Progenitor cell of endocrine pancreas (in vitro differentiated cells): ENCODE measurements around the gene DHX34. TPM values are rescaled to one million over a fixed set of nuclear protein-coding genes. Genes with fewer than 3 reads are reported as not detected.
"Not testable (repeated sequence)": the region's sequence is repeated elsewhere in the genome, so short reads cannot be mapped to it uniquely, and the experiment has no call there.

Source experiments
- DNase-seq: peaks from one replicate; pipeline ENCODE4 v3.0.0; 2021; ENCODE audit warnings: low spot score; ENCODE audit not compliant: unreplicated experiment
- H3K27ac Mint-ChIP-seq: 2 replicates; pipeline ENCODE4 v1.8.0; 2021; ENCODE audit warnings: mild to moderate bottlenecking, moderate library complexity, mixed read lengths
- H3K27me3 Mint-ChIP-seq: 2 replicates; pipeline ENCODE4 v1.8.0; 2021; ENCODE audit warnings: mixed read lengths
- H3K36me3 Mint-ChIP-seq: 2 replicates; pipeline ENCODE4 v1.8.0; 2022; ENCODE audit warnings: mixed read lengths; ENCODE audit not compliant: insufficient read depth
- H3K4me1 Mint-ChIP-seq: 2 replicates; pipeline ENCODE4 v1.8.0; 2021; ENCODE audit warnings: low read depth, mixed read lengths
- H3K4me3 Mint-ChIP-seq: 2 replicates; pipeline ENCODE4 v1.8.0; 2021; ENCODE audit warnings: low read depth, mild to moderate bottlenecking, moderate library complexity, mixed read lengths
- H3K9me3 Mint-ChIP-seq: 2 replicates; pipeline ENCODE4 v1.8.0; 2021; ENCODE audit warnings: low read depth, mixed read lengths
- CTCF ChIP-seq: fragments of 200-600 bp; sonication (generic); IDR thresholded peaks from one replicate; pipeline ENCODE4 v1.5.0; 2021; ENCODE audit warnings: antibody characterized with exemption, mild to moderate bottlenecking; ENCODE audit not compliant: unreplicated experiment
- total RNA-seq: library from RNA; stranded (reverse); gene quantifications from 2 replicates; pipeline ENCODE4 v1.2.1, GENCODE V29; 2021

DHX34 gene
- total RNA-seq, 1 donor from 2014 or later, result 42.1 TPM

GRCh38 chr19:47330466-47330869, 18.6 kb upstream of the DHX34 start:
- no peaks in the 10 kb centered on the region for H3K4me1 Mint-ChIP-seq
- H3K4me3 Mint-ChIP-seq, result no peak overlapping the region
- no peak for TF ChIP-seq CTCF
- H3K27me3 Mint-ChIP-seq, result peaks cover 5% of the 10 kb centered on the region
- no peak for DNase-seq
- H3K27ac Mint-ChIP-seq, result no peak overlapping the region
- H3K9me3 Mint-ChIP-seq, result no peaks in the 10 kb centered on the region
- H3K36me3 Mint-ChIP-seq, result no peaks in the 10 kb centered on the region

GRCh38 chr19:47331490-47331889, 17.6 kb upstream of the DHX34 start:
- Mint-ChIP-seq H3K36me3 (no peaks in the 10 kb centered on the region), H3K4me1 (no peaks in the 10 kb centered on the region), H3K9me3 (no peaks in the 10 kb centered on the region), H3K27ac (no peak overlapping the region), H3K4me3 (no peak overlapping the region), H3K27me3 (peaks cover 5% of the 10 kb centered on the region)
- TF ChIP-seq CTCF, result no peak
- no peak for DNase-seq

DNA sequence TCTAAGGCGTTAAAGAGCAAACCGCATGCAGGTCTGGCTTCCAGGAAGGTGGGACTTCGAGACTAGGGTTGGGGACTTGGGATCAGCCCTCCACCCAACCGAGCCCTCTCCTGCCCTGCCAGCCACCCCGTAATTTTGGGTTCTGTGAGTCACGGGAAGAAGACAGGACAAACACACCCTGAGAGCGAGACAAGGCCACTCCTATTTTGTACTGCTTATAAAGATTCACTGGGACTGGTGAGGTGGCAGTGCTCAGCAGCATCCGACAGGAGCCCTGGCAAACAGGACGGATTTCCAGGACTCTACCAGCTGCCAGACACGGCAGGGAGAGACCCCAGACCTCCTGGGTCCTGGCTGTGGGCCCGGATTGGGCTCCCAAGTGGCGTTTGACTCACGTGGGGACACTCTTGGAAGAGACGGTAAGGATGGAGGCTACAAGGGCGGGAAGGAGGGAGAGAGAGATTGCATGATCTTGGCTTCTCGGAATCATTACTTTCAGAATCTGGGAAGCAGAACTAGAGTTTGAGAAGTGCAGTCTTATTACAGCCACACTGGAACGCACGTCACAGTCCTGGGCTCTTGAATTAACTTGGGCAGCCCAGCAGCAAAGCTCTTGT, 17.1 kb upstream of the DHX34 start, which contains the start of gene C5AR2:
Gene C5AR2 (plus strand): TSS at position 245 of the 617 bp plus-strand sequence. CDS start 8,625 bp downstream, outside the sequence.
- H3K27ac Mint-ChIP-seq, result no peak within 1 kb of the TSS

DNA sequence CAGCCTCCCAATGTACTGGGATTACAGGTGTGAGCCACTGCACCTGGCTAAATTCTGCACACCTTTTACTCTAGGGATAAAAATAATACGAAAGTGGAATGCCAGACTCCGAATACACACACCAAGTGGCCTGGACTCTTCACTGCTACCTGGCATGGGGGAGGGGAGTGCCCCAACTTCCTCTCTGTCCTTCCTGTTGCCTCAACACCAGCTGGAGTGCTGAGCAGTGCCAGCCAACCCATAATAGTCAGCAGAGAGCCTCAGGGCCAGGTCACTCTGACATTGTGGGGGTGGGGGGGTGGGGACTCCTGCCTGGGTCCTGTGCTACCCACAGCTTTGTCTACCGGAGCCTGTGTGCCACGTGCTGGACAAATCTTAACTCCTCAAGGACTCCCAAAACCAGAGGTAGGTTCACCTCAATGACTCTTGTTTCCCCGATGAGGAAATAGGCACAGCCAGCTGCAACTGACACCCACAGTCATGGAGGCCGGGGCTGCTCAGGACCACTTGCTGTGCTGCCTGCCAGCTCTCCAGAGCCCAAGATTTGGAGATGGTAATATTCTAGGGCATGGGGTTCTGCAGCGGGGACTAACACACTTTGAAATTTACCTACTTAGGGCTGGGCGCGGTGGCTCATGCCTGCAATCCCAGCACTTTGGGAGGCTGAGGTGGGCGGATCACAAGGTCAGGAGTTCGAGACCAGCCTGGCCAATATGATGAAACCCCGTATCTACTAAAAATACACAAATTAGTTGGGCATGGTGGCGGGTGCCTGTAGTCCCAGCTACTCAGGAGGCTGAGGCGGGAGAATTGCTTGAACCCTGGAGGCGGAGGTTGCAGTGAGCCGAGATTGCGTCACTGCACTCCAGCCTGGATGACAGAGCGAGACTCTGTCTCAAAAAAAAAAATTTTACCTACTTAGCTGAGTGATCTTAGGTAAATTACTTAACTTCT, 12.1 kb upstream of the DHX34 start:
- DNase-seq, H3K36me3 Mint-ChIP-seq, H3K27ac Mint-ChIP-seq, H3K4me3 Mint-ChIP-seq, H3K9me3 Mint-ChIP-seq, H3K4me1 Mint-ChIP-seq, H3K27me3 Mint-ChIP-seq: not testable (repeated sequence)

More for the DNA sequence above, 17.1 kb upstream of the DHX34 start, which contains the start of gene C5AR2:
- H3K4me3 Mint-ChIP-seq, result no peak within 1 kb of the TSS
- no peak for TF ChIP-seq CTCF
- no peaks in the 10 kb centered on the region for H3K9me3 Mint-ChIP-seq
- H3K36me3 Mint-ChIP-seq, result no peaks in the 10 kb centered on the region
- no peak for DNase-seq
- H3K27me3 Mint-ChIP-seq, result peaks cover 5% of the 10 kb centered on the region
- H3K4me1 Mint-ChIP-seq, result no peaks in the 10 kb centered on the region

DNA sequence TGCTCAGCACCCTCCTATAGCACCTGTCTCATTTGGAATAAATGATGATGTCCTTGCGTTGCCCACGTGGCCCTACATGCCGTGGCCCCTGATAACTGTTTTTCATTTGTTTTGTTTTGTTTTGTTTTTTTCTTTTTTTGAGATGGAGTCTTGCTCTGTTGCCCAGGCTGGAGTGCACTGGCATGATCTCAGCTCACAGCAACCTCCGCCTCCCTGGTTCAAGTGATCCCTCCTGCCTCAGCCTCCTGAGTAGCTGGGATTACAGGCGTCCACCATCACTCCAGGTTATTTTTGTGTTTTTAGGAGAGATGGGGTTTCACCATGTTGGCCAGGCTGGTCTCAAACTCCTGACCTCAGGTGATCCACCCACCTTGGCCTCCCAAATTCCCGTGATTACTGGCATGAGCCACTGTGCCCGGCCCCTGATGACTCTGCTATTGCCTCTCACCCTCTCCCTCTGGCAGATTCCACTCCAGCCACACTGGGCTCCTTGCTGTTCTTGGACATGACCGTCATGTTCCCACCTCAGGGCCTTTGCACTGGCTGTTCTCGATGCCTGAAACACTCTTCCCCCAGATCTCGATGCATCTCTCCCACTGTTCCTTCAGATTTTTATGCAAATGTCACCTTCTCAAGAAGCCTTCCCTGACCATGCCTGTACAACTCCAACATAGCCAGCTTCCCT, 9.8 kb upstream of the DHX34 start:
- Mint-ChIP-seq H3K27me3 (no peaks in the 10 kb centered on the region), H3K27ac (no peak overlapping the region), H3K9me3 (no peaks in the 10 kb centered on the region), H3K4me1 (no peaks in the 10 kb centered on the region), H3K36me3 (no peaks in the 10 kb centered on the region), H3K4me3 (no peak overlapping the region)
- no peak for TF ChIP-seq CTCF
- no peak for DNase-seq
